Caco-2 (cell line): ENCODE measurements around the gene PDE4D. TPM values are rescaled to one million over a fixed set of nuclear protein-coding genes. Genes with fewer than 3 reads are reported as not detected.

Experiments used
- BruUV-seq: library from RNA; stranded (reverse); fragments of 400-500 nt; replicated peaks from 2 replicates; lab custom pipeline; 2021; lab: Mats Ljungman, UMichigan
- CTCF ChIA-PET: fragments of 300-600 bp; sonication (Branson Sonifier 250); formaldehyde crosslinking; loops from one replicate; lab custom pipeline; 2022; ENCODE audit warnings: antibody characterized with exemption; lab: Charles Lee
- POLR2A ChIA-PET: fragments of 300-600 bp; sonication (Branson Sonifier 250); formaldehyde crosslinking; loops from one replicate; lab custom pipeline; 2022; ENCODE audit warnings: antibody characterized with exemption; lab: Charles Lee
- DNase-seq, 2 experiments: peaks; one replicate each; pipeline versions ENCODE4 v3.0.0 to v3.0.0-alpha.2; 2020 to 2022
- H3K27me3 ChIP-seq: replicated peaks from 2 replicates; pipeline ENCODE4 v1.6.0; 2011; ENCODE audit warnings: low read length; ENCODE audit not compliant: control insufficient read depth, insufficient read depth
- H3K36me3 ChIP-seq: 2 replicates; pipeline ENCODE4 v1.5.1; 2011; ENCODE audit warnings: low read length; ENCODE audit not compliant: control insufficient read depth, insufficient read depth
- H3K4me1 ChIP-seq: fragments of 250-450 bp; sonication (Bioruptor Pico); 2 replicates; pipeline ENCODE4 v1.5.1; 2020; ENCODE audit warnings: mild to moderate bottlenecking
- H3K4me3 ChIP-seq: 2 replicates; pipeline ENCODE4 v1.5.1; 2011; ENCODE audit warnings: low read depth, mild to moderate bottlenecking, control low read depth, low read length
- H3K9me3 ChIP-seq: fragments of 250-450 bp; sonication (Bioruptor Pico); 2 replicates; pipeline ENCODE4 v1.5.1; 2020; ENCODE audit warnings: mild to moderate bottlenecking, moderate library complexity
- H3K27ac Mint-ChIP-seq: one replicate; pipeline ENCODE4 v1.8.0; 2022; ENCODE audit warnings: mixed read lengths; ENCODE audit not compliant: unreplicated experiment
- H3K27me3 Mint-ChIP-seq: one replicate; pipeline ENCODE4 v1.8.0; 2022; ENCODE audit warnings: mixed read lengths; ENCODE audit not compliant: insufficient read depth, unreplicated experiment
- H3K36me3 Mint-ChIP-seq: one replicate; pipeline ENCODE4 v1.8.0; 2022; ENCODE audit warnings: mild to moderate bottlenecking, mixed read lengths; ENCODE audit not compliant: insufficient read depth, unreplicated experiment
- H3K4me1 Mint-ChIP-seq: one replicate; pipeline ENCODE4 v1.8.0; 2022; ENCODE audit warnings: low read depth, mixed read lengths; ENCODE audit not compliant: unreplicated experiment
- H3K4me3 Mint-ChIP-seq: one replicate; pipeline ENCODE4 v1.8.0; 2022; ENCODE audit warnings: mild to moderate bottlenecking, moderate library complexity, mixed read lengths; ENCODE audit not compliant: unreplicated experiment
- H3K9me3 Mint-ChIP-seq: one replicate; pipeline ENCODE4 v1.8.0; 2022; ENCODE audit warnings: mixed read lengths; ENCODE audit not compliant: unreplicated experiment
- CTCF ChIP-seq, 2 experiments: fragments of 200-600 bp in 1 of 2; IDR thresholded peaks; 1 replicate in 1 of 2; 2 replicates in 1 of 2; pipeline versions ENCODE4 v1.5.1 to v1.8.0; 2011 to 2022; ENCODE audit warnings: antibody characterized with exemption in 1 of 2, control low read depth in 1 of 2, inconsistent platforms in 1 of 2, low read depth in 1 of 2, low read length in 1 of 2, mild to moderate bottlenecking in 1 of 2, moderate library complexity in 1 of 2; ENCODE audit not compliant: insufficient read depth in 1 of 2, severe bottlenecking in 1 of 2, unreplicated experiment in 1 of 2
- intact Hi-C: fragments of 100-400 bp; cut with micrococcal nuclease; formaldehyde crosslinking; loops from one replicate; pipeline ENCODE4 v1.10.0; 2022; ENCODE audit not compliant: unreplicated experiment
- total RNA-seq: library from RNA; stranded (reverse); gene quantifications from 2 replicates; pipeline ENCODE4 v1.2.3, GENCODE V29; 2022

The PDE4D gene
- total RNA-seq, 1 experiment from 2014 or later, result 89.8 TPM

GRCh38 chr5:59362438-59362837, 531.1 kb downstream of the PDE4D start:
- peaks cover 14% of the 10 kb centered on the region for H3K4me1 Mint-ChIP-seq
- intact Hi-C loops, result no loop called here
- TF ChIP-seq CTCF (IDR thresholded peaks at IDR 0.05; ENCODE audit: insufficient read depth in 1 of 2, low read depth in 1 of 2, low read length in 1 of 2, severe bottlenecking in 1 of 2, unreplicated experiment in 1 of 2), result no peak
- Histone ChIP-seq H3K27me3 (no peaks in the 10 kb centered on the region), H3K4me1 (peaks cover 16% of the 10 kb centered on the region), H3K4me3 (no peak overlapping the region), H3K9me3 (no peaks in the 10 kb centered on the region), H3K36me3 (no peaks in the 10 kb centered on the region)
- ChIA-PET CTCF (no interaction called here), POLR2A (no interaction called here)
- H3K27ac Mint-ChIP-seq, result no peak overlapping the region
- no peaks in the 10 kb centered on the region for H3K36me3 Mint-ChIP-seq
- no peak overlapping the region for H3K4me3 Mint-ChIP-seq
- no peaks in the 10 kb centered on the region for H3K9me3 Mint-ChIP-seq
- no peaks in the 10 kb centered on the region for H3K27me3 Mint-ChIP-seq
- DNase-seq, result no peak
- no TSS peak for BruUV-seq

- peaks cover 26% of the 10 kb centered on the region for H3K4me1 ChIP-seq
- no peaks in the 10 kb centered on the region for H3K36me3 Mint-ChIP-seq
- no peak overlapping the region for H3K4me3 ChIP-seq
- DNase-seq, result no peak
- H3K27me3 Mint-ChIP-seq, result no peaks in the 10 kb centered on the region
- H3K9me3 ChIP-seq, result no peaks in the 10 kb centered on the region
- no peak for TF ChIP-seq CTCF (IDR thresholded peaks at IDR 0.05; ENCODE audit: insufficient read depth in 1 of 2, low read depth in 1 of 2, low read length in 1 of 2, severe bottlenecking in 1 of 2, unreplicated experiment in 1 of 2)
- H3K4me3 Mint-ChIP-seq, result no peak overlapping the region
- POLR2A ChIA-PET, result no interaction called here
- CTCF ChIA-PET, result no interaction called here
- H3K9me3 Mint-ChIP-seq, result no peaks in the 10 kb centered on the region
- intact Hi-C loops, result no loop called here
- no peak overlapping the region for H3K27ac Mint-ChIP-seq
- no peaks in the 10 kb centered on the region for H3K36me3 ChIP-seq
- H3K4me1 Mint-ChIP-seq, result peaks cover 24% of the 10 kb centered on the region
- BruUV-seq, result no TSS peak
- no peaks in the 10 kb centered on the region for H3K27me3 ChIP-seq
Measured at GRCh38 chr5:59361454-59361853, 532.1 kb downstream of the PDE4D start.

GRCh38 chr5:59360130-59360555, 533.4 kb downstream of the PDE4D start:
- H3K9me3 ChIP-seq, result no peaks in the 10 kb centered on the region
- POLR2A ChIA-PET, result no interaction called here
- H3K4me3 ChIP-seq, result no peak overlapping the region
- Mint-ChIP-seq H3K36me3 (no peaks in the 10 kb centered on the region), H3K4me3 (no peak overlapping the region), H3K27ac (no peak overlapping the region), H3K27me3 (no peaks in the 10 kb centered on the region), H3K4me1 (peaks cover 24% of the 10 kb centered on the region), H3K9me3 (no peaks in the 10 kb centered on the region)
- no TSS peak for BruUV-seq
- no peak for TF ChIP-seq CTCF (IDR thresholded peaks at IDR 0.05; ENCODE audit: insufficient read depth in 1 of 2, low read depth in 1 of 2, low read length in 1 of 2, severe bottlenecking in 1 of 2, unreplicated experiment in 1 of 2)
- H3K4me1 ChIP-seq, result peaks cover 30% of the 10 kb centered on the region
- no peaks in the 10 kb centered on the region for H3K36me3 ChIP-seq
- CTCF ChIA-PET, result no interaction called here
- DNase-seq, result no peak
- H3K27me3 ChIP-seq, result no peaks in the 10 kb centered on the region
- intact Hi-C loops, result no loop called here
